ENCODE measurements around the gene DERL3. TPM values are rescaled to one million over a fixed set of nuclear protein-coding genes. Genes with fewer than 3 reads are reported as not detected.

Gene DERL3
- total RNA-seq, 1 experiment from 2014 or later: 12.5 TPM

GRCh38 chr22:23831781-23832180, 7.0 kb downstream of the DERL3 start (continued):
- no peak for TF ChIP-seq PRDM15 (CRISPR knock-in tag; IDR thresholded peaks at IDR 0.05)
- no peak for TF ChIP-seq ATF6 (CRISPR knock-in tag; IDR thresholded peaks at IDR 0.05)
- no peak for TF ChIP-seq SOX15 (CRISPR knock-in tag; IDR thresholded peaks at IDR 0.05)
- no peak for TF ChIP-seq JAZF1 (CRISPR knock-in tag; IDR thresholded peaks at IDR 0.05)
- TF ChIP-seq PRRX2 (CRISPR knock-in tag; IDR thresholded peaks at IDR 0.05): no peak
- no peak for TF ChIP-seq ZNF281 (CRISPR knock-in tag; IDR thresholded peaks at IDR 0.05)
- TF ChIP-seq HMGXB4 (CRISPR knock-in tag; IDR thresholded peaks at IDR 0.05): no peak

GRCh38 chr22:23831261-23831660, 7.5 kb downstream of the DERL3 start:
- POLR2A ChIA-PET: no interaction called here
- DNase-seq (ENCODE audit: low spot score) (no peak), ATAC-seq (no peak)
- Mint-ChIP-seq H3K4me3 (no peak overlapping the region), H3K4me1 (peaks cover 2% of the 10 kb centered on the region; the same call in 1 of the 2 replicates), H3K27me3 (ENCODE audit: low read depth) (no peaks in the 10 kb centered on the region), H3K27ac (no peak overlapping the region), H3K36me3 (peaks cover 40% of the 10 kb centered on the region), H3K9me3 (no peaks in the 10 kb centered on the region)
- CTCF ChIA-PET: no interaction called here
- TF ChIP-seq ZNF121 (CRISPR knock-in tag; IDR thresholded peaks at IDR 0.05) (no peak), GRHL2 (CRISPR knock-in tag; IDR thresholded peaks at IDR 0.05; ENCODE audit: insufficient replicate concordance, severe bottlenecking) (no peak), JAZF1 (CRISPR knock-in tag; IDR thresholded peaks at IDR 0.05) (no peak), TCF7 (CRISPR knock-in tag; IDR thresholded peaks at IDR 0.05; ENCODE audit: low read depth) (no peak), FOXP4 (CRISPR knock-in tag; IDR thresholded peaks at IDR 0.05) (no peak), TP53 (CRISPR knock-in tag; IDR thresholded peaks at IDR 0.05) (no peak), JUN (CRISPR knock-in tag; IDR thresholded peaks at IDR 0.05) (no peak), NFE2L1 (CRISPR knock-in tag; IDR thresholded peaks at IDR 0.05) (no peak), ZMAT4 (CRISPR knock-in tag; IDR thresholded peaks at IDR 0.05) (no peak), ARID4B (CRISPR knock-in tag; IDR thresholded peaks at IDR 0.05; ENCODE audit: borderline replicate concordance) (no peak), ERG (CRISPR knock-in tag; IDR thresholded peaks at IDR 0.05) (no peak), ZNF423 (CRISPR knock-in tag; IDR thresholded peaks at IDR 0.05) (no peak)

All from WTC11 (cell line).